ENCODE results near the gene NRG3.

NRG3 gene

DNA sequence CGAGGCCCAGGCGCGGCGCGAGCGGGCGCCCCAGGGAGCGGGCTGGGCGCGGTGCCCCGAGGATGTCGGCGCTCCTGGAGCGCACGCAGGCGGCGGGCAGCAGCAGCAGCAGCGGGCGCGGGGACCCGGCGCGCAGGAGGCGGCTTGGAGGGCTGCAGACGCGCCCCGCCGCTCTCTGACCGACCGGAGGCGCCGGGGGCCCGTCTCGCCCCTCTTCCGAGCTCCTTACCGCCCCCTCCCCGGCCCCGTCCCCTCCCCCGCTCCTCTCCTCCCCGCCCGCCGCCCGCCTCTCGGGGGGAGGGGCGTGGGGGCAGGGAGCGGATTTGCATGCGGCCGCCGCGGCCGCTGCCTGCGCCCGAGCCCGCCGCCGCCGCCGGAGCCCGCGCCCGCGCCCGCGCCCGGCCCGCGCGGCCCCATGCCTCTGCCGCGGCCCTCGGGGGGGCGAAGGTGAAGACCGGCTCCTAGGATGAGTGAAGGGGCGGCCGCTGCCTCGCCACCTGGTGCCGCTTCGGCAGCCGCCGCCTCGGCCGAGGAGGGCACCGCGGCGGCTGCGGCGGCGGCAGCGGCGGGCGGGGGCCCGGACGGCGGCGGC is at the start of gene NRG3:
NRG3 (plus strand) TSS at position 320 of the 592 bp plus-strand sequence.
- no peak for DNase-seq (ENCODE audit: low read depth in 2 of 2, low spot score in 1 of 2)

DNA sequence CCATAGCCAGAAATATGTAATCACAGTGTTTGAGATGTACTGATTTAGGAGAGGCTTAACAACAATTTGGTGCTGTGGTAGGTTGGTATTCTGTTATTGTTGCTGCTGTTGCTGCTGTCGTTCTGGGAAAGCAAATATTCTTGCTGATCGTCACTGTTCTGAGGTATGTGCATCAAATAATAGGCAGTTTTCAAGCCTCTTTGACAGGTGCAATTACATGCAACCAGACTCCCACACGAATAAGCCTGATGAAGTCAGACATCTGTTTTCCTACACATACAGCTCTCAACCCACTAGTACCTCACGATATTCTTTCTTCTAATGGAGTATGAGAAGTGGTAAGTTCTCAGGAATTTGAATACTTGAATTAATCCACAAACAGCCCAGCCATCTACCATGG is 46.7 kb upstream of the NRG3 start:
- DNase-seq (ENCODE audit: low read depth in 2 of 2, low spot score in 1 of 2) = no peak

DNA sequence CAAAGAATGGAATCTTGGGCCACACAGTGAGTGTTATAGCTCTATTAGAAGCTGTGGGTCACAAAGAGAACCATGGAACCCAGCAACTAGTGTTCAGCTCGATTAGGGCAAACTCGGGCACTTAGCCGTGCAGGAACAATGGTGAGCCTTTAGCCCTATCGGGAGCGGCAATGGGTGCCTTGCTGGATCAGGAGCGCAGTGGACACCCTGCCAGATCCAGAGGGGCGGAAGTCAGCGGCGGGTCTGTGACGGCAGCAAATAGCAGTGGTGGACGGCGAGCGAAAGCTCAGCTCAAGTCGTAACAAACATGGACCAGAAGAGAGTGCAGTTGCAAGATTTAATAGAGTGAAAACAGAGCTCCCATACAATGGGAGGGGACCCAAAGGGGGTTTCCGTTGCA is 43.9 kb upstream of the NRG3 start:
- DNase-seq (ENCODE audit: low read depth in 2 of 2, low spot score in 1 of 2) = no peak

DNA sequence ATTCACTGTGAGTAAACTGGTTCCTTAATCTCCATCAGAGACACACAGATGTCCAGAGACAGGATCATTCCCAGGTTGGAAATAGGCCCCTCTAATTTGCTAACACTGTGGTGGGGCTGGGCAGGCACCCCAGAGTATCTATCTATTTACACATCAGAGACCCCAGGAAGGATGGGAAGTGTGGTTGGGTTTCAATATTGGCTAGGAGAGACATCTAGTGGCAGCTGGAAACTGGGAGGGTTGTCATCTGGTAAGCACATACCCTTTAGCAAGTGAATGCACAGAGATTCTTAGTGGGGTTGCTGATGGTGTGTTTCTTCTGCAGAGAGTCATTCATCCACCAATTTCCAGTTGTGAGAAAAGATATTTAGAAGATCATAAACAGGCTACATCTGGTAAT is 36.0 kb upstream of the NRG3 start:
- DNase-seq (ENCODE audit: low read depth in 2 of 2, low spot score in 1 of 2) = no peak

DNA sequence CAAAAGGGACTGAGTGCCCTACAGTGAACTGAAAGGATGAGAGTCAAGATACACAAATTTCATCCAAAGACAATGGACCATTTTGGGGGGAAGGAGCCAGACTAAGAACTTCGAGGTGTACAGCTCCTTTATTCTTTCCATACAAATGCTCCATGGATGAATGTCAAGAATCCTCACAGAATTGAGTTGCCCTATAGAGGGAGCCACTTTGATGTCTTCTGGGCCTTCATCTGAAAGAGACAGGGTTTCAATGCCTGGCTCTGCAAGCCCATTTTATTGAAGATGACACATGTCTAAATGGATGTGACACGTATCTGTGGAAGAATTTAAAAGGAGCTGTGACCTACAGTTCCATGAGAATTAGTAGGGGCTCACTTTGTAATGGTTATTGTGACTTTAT is 32.0 kb upstream of the NRG3 start:
- DNase-seq (ENCODE audit: low read depth in 2 of 2, low spot score in 1 of 2) = no peak

DNA sequence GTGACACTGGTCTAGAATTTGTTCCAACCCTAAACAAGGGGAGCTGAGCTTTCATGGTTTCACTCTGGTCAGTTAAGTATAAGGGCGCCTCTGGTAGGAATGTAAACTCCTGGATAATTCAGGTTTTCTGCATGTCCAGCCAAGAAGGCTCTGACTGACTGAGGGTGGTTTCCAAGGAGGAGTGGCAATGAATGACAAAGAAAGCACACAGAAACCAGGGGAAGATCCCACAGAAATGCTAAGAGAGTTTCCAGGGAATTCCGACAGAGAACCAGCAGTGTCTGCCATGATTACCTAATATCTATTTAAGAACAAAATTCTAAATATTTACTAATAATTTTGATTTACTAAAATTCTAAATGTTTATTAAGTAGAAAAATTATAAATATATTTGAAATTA is 27.3 kb upstream of the NRG3 start:
- no peak for DNase-seq (ENCODE audit: low read depth in 2 of 2, low spot score in 1 of 2)

DNA sequence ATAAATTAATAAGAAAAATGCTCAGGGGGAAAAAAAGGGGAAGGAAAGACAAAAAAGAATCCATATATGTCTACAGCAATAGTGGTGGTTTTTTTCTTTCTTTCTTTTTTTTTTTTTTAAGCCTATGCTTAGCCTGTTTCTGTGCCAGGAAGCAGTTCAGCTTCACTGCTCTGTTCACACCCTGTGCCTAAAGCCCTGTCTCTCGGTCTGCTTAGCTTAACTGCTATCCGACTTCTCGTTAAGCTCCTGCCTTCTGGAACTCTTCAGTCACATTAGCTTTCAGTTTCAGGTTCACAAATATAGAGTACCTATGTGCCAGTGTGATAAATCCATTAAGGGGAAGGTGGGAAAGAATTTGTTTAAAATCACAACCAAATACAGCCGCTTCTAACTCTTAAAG is 26.5 kb upstream of the NRG3 start:
- DNase-seq (ENCODE audit: low read depth in 2 of 2, low spot score in 1 of 2) = no peak

DNA sequence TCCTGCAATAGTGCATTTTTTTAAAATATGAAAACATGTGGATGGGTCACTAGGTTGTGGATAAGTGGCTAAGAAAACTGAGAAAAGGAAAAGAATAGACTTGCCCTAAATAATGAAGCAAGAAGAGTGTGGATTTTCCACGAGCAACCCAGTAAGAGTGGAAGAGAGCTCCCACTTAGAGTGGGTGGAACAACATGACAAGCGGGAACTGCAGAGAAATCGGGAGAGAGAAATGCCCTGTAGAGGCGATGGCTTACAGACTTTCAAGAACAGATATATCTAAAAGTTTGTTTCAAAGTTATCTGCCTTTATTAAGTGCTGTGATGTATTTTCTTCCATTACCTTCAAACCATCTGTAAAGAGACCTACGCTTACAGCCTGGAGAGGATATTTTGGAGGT is 26.1 kb upstream of the NRG3 start:
- no peak for DNase-seq (ENCODE audit: low read depth in 2 of 2, low spot score in 1 of 2)

DNA sequence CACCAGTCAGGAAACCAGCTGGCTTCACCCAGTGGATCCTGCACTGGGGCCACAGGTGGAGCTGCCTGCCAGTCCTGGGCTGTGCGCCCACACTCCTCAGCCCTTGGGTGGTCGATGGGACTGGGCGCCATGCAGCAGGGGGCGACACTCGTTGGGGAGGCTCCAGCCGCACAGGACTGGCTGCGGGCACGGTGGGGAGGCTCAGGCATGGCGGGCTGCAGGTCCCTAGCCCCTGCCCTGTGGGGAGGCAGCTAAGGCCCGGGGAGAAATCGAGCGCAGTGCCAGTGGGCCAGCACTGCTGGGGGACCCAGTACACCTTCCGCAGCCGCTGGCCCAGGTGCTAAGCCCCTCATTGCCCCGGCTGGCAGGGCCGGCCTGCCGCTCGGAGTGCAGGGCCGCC is 12.4 kb upstream of the NRG3 start:
- no peak for DNase-seq (ENCODE audit: low read depth in 2 of 2, low spot score in 1 of 2)

DNA sequence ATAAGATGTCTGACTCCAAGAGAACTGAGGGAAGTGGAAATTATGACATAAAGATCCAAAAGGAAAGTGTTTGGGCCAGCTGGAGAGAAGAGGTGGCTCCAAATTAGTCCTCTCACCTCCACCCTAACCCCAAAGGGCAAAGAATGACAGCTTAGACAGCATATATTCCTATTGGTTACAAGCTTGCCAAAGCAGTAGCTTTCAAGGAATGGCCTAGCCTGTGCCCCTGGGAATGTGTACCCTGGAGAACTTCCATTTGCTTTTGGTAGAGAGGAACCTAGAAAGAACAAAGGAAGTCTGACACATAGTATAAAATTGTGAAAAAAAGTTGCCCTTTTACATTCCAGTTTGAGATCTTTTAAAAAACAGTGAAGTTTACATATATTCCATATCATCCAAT is 11.2 kb upstream of the NRG3 start:
- no peak for DNase-seq (ENCODE audit: low read depth in 2 of 2, low spot score in 1 of 2)

DNA sequence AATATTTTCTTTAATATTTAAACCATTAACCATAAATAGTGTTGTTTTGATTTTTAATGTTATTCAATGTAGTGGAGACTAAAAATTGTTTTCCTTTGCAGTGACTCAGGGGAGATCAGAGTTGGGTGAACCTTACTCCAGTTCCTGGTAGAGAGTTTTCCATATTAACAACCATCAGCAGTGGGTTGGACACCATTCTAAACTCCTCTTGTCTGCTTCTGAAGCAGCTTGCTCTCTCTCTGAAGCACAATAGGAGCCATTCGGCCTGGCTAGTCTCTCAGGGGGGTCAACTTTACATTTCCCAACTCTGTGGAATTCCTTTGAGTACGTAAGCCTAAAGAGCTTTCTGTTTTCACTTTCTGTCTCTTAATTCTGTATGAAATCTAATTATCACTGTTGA is 9.4 kb upstream of the NRG3 start:
- no peak for DNase-seq (ENCODE audit: low read depth in 2 of 2, low spot score in 1 of 2)

DNA sequence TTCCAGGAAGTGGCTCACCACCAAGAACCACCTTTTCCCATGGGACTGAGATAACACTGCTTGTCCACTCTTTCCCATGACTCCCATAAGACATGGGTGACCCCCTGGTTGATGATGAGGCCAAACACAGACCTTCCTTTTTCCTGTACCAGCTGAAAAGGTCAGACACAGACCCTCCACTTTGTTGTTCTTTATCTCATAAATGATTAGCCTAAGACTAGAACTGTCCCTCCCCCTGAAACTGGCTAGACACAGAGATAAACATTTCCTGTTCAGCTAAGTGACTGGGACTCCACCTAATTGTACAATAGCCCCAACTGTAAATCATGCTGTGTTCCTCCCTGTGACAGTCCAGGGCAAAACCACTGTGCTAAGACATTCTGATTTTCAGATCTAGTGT is 8.2 kb upstream of the NRG3 start:
- DNase-seq (ENCODE audit: low read depth in 2 of 2, low spot score in 1 of 2) = no peak

DNA sequence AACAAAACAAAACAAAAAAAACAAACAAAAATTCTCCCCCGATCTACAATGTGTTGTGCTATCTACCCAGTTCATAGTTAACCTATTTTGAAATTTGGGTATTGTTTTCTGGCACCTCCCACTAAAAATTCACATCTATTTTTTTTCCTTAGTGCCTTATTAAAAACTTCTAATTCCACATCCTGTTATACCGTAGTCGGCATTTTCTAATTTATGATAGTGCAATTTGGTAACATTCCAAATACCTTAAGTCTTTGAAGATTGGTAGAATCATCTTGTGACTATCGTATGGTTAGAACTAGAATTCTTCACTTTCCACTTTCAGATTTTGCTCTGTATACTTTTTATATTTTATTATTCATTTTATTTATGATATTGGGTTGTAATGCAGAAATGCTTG is 4.5 kb upstream of the NRG3 start:
- DNase-seq (ENCODE audit: low read depth in 2 of 2, low spot score in 1 of 2) = no peak

DNA sequence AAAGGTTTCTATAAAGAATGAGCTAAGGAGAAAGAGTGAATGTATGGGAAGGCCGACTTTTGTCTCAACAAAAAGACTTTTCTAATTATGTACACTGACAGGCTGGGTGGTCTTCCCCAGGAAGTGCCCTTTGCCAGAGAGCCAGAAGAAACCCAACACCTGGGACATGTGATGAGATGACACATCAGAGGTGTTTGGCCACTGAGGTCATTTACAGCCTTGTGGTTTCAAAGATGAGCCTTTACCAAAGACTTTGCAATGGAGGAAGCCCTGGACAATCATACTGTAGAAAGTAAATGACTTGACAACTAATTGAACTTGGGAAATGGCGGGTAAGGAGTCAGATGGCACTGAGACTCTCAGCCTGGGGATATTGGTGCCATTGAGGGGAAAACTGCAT is 3.4 kb upstream of the NRG3 start:
- no peak for DNase-seq (ENCODE audit: low read depth in 2 of 2, low spot score in 1 of 2)

DNA sequence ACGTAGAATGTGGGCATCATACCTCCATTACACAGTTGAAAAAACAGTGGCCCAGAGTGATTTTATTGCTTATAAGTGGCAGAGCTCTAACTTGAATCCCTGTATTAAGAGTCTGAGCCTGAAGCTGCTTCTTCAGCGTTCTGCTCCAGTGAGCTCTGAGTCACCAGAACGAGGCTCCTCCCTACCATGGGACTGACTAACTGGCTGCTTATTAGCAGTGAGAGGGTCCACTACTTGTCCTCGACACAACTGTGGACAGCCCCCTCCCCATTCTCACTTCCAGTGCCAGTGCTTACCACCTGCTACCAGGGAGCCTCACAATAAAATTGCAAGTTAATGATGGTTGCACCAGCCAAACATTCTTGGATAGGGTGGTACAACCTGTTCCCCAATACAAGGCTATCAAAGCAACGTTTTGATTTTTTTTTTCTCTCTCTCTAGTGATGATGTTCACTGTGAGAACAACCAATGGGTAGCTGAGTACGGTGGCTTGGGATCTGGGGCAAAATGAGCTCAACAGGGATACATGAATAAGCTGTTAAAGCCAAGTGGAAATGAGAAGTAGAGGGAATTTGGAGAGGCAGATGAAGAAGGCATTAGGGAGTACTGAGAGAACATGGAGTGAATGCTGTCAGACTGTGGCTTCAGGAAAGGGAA is 2.7 kb upstream of the NRG3 start:
- no peak for DNase-seq (ENCODE audit: low read depth in 2 of 2, low spot score in 1 of 2)

DNA sequence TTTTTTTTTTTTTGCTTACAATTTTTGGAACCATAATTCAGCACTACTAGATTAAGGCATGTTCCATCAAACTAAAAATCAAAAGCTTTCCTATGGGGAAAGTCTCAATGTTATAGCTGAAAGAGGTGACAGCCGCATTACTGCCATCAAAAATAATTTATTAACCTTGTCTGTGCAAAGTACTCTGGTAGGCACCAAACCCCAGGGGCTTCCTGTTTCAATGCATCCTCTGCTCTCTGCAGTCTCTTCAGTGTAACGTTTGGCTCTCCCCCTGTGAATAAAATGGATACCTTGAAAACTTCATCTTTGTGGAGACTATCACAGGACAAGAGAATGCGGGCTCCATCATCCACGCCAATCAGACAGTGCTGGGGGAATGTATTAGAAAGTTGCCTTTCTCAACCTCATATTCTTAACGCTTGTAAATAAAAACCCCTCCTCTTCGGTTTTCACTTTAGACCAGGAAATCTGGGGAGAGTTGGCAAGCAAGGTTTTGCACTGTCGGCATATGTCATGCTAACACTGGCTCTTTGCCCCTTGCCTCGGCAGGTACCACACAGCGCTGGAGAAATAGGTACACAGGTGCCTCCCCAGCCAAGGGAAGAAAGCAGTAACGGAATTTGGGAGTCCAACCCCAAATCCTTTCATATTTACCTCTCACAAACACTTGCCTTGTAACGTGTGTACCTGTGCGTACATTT is 1.6 kb upstream of the NRG3 start:
- DNase-seq (ENCODE audit: low read depth in 2 of 2, low spot score in 1 of 2) = no peak

DNA sequence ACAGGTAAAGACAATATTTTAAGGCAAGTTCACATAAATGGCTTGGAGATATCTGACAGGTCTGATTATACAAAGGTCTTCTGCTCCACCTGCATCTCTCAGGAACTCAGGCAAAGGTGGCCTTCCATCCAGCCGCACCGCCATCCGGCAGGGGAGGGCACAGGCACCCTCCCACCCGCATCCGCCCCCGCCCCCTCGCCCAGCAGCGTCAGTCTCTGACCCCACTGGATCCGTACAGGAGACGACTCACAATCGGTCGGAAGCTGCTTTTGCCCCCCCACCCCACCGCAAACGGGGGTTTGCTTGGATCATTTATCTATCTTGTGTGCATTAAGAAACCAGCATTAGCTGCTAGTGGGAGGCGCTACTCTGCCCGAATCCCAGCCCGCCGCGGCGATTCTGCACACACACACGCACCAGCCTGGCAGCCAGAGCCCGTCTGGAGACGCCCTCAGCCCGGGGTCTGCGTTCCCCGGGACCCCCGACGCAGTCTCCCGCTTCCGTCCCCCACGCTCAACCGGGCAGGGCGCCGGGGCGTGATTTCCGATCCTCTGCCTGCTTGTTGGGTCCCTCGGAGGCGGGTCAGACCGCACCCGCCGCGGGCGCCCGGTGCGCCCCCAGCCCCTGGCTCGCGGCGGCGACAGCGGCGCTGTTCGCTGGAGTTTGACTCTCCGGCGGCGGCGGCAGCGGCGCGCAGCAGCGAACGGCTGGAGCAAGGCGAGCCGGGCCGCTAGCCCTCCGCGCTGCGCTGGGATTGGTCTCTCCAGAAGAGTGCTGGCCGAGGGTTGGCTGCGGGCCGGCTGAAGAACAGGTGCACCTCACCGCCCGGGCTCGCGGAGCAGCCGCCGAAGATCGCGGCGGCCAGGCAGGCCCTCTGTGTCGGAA is 820 bp upstream of the NRG3 start:
- DNase-seq (ENCODE audit: low read depth in 2 of 2, low spot score in 1 of 2) = no peak

DNA sequence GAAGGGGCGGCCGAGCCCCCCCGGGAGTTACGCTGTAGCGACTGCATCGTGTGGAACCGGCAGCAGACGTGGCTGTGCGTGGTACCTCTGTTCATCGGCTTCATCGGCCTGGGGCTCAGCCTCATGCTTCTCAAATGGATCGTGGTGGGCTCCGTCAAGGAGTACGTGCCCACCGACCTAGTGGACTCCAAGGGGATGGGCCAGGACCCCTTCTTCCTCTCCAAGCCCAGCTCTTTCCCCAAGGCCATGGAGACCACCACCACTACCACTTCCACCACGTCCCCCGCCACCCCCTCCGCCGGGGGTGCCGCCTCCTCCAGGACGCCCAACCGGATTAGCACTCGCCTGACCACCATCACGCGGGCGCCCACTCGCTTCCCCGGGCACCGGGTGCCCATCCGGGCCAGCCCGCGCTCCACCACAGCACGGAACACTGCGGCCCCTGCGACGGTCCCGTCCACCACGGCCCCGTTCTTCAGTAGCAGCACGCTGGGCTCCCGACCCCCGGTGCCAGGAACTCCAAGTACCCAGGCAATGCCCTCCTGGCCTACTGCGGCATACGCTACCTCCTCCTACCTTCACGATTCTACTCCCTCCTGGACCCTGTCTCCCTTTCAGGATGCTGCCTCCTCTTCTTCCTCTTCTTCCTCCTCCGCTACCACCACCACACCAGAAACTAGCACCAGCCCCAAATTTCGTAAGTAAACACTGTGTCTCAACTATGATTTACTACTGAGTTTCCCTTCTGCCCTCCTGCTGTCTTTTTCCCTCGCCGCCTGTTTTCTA is 666 bp downstream of the NRG3 start:
- DNase-seq (ENCODE audit: low read depth in 2 of 2, low spot score in 1 of 2) = no peak

DNA sequence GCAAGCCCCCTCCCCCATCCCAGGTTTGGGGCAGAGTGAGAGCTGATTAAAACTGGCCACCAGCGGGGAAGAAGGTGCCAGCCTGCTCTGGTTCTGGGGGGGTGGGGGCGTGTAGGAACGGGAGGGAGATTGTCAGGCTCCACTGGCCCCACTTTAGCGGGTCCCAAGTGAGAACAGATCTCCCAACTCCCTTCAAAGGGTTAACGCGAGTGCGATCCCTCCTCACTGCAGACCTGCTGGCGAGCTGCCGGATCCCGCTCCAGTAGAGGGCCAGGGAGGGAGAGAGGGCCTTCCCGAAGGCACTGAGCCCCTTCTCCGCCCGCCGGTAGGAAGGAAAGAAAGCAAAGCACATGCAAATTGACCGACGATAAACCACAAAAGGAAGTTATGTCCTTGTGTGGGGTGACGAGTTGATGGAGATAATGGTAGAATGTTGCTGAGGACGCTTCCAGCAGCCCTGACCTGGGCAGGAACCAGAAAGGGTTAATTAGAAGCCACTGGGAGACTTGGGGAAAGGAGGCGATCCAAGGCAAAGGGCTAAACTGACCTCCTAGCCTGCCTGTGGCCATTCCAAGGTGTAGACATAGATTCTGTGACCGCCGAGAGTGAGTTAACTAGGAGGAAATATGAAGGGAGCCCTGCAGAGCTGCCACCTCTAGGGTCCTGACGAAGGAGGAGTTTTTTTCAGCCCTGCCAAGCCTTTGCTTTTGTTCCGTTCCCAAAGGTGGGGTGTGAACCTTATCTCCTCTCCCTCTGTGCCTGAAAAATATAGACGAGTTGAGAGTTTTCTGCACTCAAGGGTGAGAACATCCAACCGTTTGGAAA is 1.5 kb downstream of the NRG3 start:
- DNase-seq (ENCODE audit: low read depth in 2 of 2, low spot score in 1 of 2) = no peak

DNA sequence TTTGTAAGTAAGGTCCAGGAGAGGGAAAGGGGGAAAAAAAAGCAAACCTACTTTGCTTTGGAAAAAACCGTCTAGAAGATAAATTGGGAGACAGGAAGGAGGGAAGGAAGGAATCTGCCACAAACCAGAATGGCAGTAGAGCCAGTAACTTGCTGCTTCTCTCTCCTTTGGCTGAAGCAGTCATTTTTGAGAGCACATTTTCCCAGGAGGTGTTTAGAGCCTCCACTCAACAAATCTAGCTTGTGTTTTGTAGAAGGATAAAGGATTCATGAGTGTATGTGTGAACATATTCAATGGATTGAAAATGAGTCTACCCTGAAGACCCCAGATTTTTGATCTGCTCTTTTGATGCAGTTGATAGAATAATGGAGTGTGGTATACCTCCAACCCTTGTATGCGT is 2.6 kb downstream of the NRG3 start:
- no peak for DNase-seq (ENCODE audit: low read depth in 2 of 2, low spot score in 1 of 2)

Measured in stimulated activated CD8-positive, alpha-beta memory T cell treated with anti-CD3 and anti-CD28 coated beads, Interleukin-4, amount 100 ng/mL, for 4 hours (primary cell).